HEK293 (cell line): ENCODE measurements around the gene ANO1.
"Not testable (repeated sequence)": the region's sequence is repeated elsewhere in the genome, so short reads cannot be mapped to it uniquely, and the experiment has no call there.

Experiments
- CTCF ChIA-PET: fragments of 350-600 bp; formaldehyde crosslinking; extraction: SDS; loops from one replicate; lab custom pipeline; 2021; ENCODE audit warnings: antibody characterized with exemption; lab: Yijun Ruan, JAX
- POLR2A ChIA-PET: fragments of 300-600 bp; formaldehyde crosslinking; extraction: SDS; loops from one replicate; lab custom pipeline; 2020; ENCODE audit warnings: antibody characterized with exemption, inconsistent platforms; lab: Yijun Ruan, JAX
- H3K27ac ChIP-seq: fragments of 200-500 bp; sonication (Bioruptor generic); 2 replicates; pipeline ENCODE4 v1.5.1; 2014; ENCODE audit warnings: low read depth, low read length, control low read depth, inconsistent platforms; ENCODE audit errors: extremely low read depth
- H3K36me3 ChIP-seq, 2 experiments: fragments of 200-500 bp in 1 of 2; sonication (Bioruptor generic) in 1 of 2; 1 replicate in 1 of 2; 2 replicates in 1 of 2; pipeline ENCODE4 v1.5.1; 2014 to 2017; ENCODE audit warnings: inconsistent platforms in 2 of 2, low read length in 2 of 2; ENCODE audit not compliant: control insufficient read depth in 2 of 2, insufficient read depth in 1 of 2
- H3K4me1 ChIP-seq: fragments of 200-500 bp; sonication (Bioruptor generic); 2 replicates; pipeline ENCODE4 v1.5.1; 2014; ENCODE audit warnings: mild to moderate bottlenecking, low read length, inconsistent platforms; ENCODE audit not compliant: control insufficient read depth, insufficient read depth
- H3K4me3 ChIP-seq: 2 replicates; pipeline ENCODE4 v1.5.1; 2011; ENCODE audit warnings: low read depth, mild to moderate bottlenecking, control low read depth, low read length, moderate library complexity
- H3K9me3 ChIP-seq: fragments of 200-500 bp; sonication (Bioruptor generic); 2 replicates; pipeline ENCODE4 v1.5.1; 2014; ENCODE audit warnings: low read depth, low read length, inconsistent platforms; ENCODE audit not compliant: control insufficient read depth, insufficient read depth
- PRDM4 ChIP-seq: fragments of 450-650 bp; formaldehyde crosslinking; IDR thresholded peaks from 2 replicates; pipeline ENCODE4 v1.5.1; 2017; ENCODE audit warnings: missing biosample characterization, missing genetic modification characterization
- SETDB1 ChIP-seq: IDR thresholded peaks from one replicate; pipeline ENCODE4 v1.6.1; 2017; ENCODE audit warnings: mild to moderate bottlenecking, low read length, moderate library complexity, mixed read lengths; ENCODE audit not compliant: insufficient read length
- YY2 ChIP-seq: fragments of 450-650 bp; formaldehyde crosslinking; IDR thresholded peaks from 2 replicates; pipeline ENCODE4 v1.5.1; 2016; ENCODE audit warnings: missing biosample characterization, missing genetic modification characterization
- ZBTB10 ChIP-seq: fragments of 450-650 bp; formaldehyde crosslinking; IDR thresholded peaks from 2 replicates; pipeline ENCODE4 v1.5.1; 2016; ENCODE audit warnings: missing biosample characterization, missing genetic modification characterization
- ZNF138 ChIP-seq: fragments of 450-650 bp; formaldehyde crosslinking; IDR thresholded peaks from 2 replicates; pipeline ENCODE4 v1.5.1; 2016; ENCODE audit warnings: missing biosample characterization, missing genetic modification characterization, borderline replicate concordance
- ZNF146 ChIP-seq: fragments of 450-650 bp; formaldehyde crosslinking; IDR thresholded peaks from 2 replicates; pipeline ENCODE4 v1.5.1; 2016; ENCODE audit warnings: missing biosample characterization, missing genetic modification characterization
- ZNF157 ChIP-seq: fragments of 450-650 bp; formaldehyde crosslinking; IDR thresholded peaks from 2 replicates; pipeline ENCODE4 v1.5.1; 2016; ENCODE audit warnings: missing biosample characterization, missing genetic modification characterization
- ZNF221 ChIP-seq: fragments of 450-650 bp; formaldehyde crosslinking; IDR thresholded peaks from 2 replicates; pipeline ENCODE4 v1.5.1; 2017; ENCODE audit warnings: missing biosample characterization, missing genetic modification characterization, borderline replicate concordance
- ZNF341 ChIP-seq: fragments of 450-650 bp; formaldehyde crosslinking; IDR thresholded peaks from 2 replicates; pipeline ENCODE4; 2016; ENCODE audit warnings: low read depth, missing biosample characterization, missing genetic modification characterization
- ZNF350 ChIP-seq: fragments of 450-650 bp; formaldehyde crosslinking; IDR thresholded peaks from 2 replicates; pipeline ENCODE4 v1.5.0; 2017; ENCODE audit warnings: missing biosample characterization, mild to moderate bottlenecking, missing genetic modification characterization
- ZNF473 ChIP-seq: fragments of 450-650 bp; formaldehyde crosslinking; IDR thresholded peaks from 2 replicates; pipeline ENCODE4 v1.5.1; 2017; ENCODE audit warnings: missing biosample characterization, missing genetic modification characterization
- ZNF623 ChIP-seq: fragments of 450-650 bp; formaldehyde crosslinking; IDR thresholded peaks from 2 replicates; pipeline ENCODE4 v1.5.1; 2016; ENCODE audit warnings: missing biosample characterization, missing genetic modification characterization
- ZNF645 ChIP-seq: fragments of 450-650 bp; formaldehyde crosslinking; IDR thresholded peaks from 2 replicates; pipeline ENCODE4; 2016; ENCODE audit warnings: missing biosample characterization, missing genetic modification characterization
- ZNF664 ChIP-seq: fragments of 450-650 bp; formaldehyde crosslinking; IDR thresholded peaks from 2 replicates; pipeline ENCODE4 v1.5.1; 2016; ENCODE audit warnings: missing biosample characterization, missing genetic modification characterization
- TF ChIP-seq, protein P1 (sequence below): fragments of 450-650 bp; formaldehyde crosslinking; IDR thresholded peaks from 2 replicates; pipeline ENCODE4 v1.5.1; 2016; ENCODE audit warnings: missing biosample characterization, missing genetic modification characterization
- TF ChIP-seq, protein P2 (sequence below): IDR thresholded peaks from 2 replicates; pipeline ENCODE4 v1.6.1; 2011; ENCODE audit warnings: mild to moderate bottlenecking, low read depth, low read length, borderline replicate concordance
- TF ChIP-seq, protein P3 (sequence below): fragments of 450-650 bp; formaldehyde crosslinking; IDR thresholded peaks from 2 replicates; pipeline ENCODE4 v1.5.1; 2016; ENCODE audit warnings: missing biosample characterization, missing genetic modification characterization
- TF ChIP-seq, protein P4 (sequence below): fragments of 450-650 bp; formaldehyde crosslinking; IDR thresholded peaks from 2 replicates; pipeline ENCODE4 v1.5.1; 2016; ENCODE audit warnings: missing biosample characterization, missing genetic modification characterization

The ANO1 gene

GRCh38 chr11:70035665-70036064 lies 42.5 kb upstream of the ANO1 start:
- H3K4me1 ChIP-seq, H3K36me3 ChIP-seq, CTCF ChIA-PET, POLR2A ChIA-PET, H3K27ac ChIP-seq: not testable (repeated sequence)
- peak; percentile 80; the same call in 1 of the 2 replicates for TF ChIP-seq ZNF146
- TF ChIP-seq, all 188 proteins: peak for 1; not testable (repeated sequence) for 187
- H3K9me3 ChIP-seq, H3K4me3 ChIP-seq: not testable (repeated sequence)

GRCh38 chr11:70036971-70037882 lies 40.9 kb upstream of the ANO1 start:
- POLR2A ChIA-PET = no interaction called here
- TF ChIP-seq ZNF623 = no peak
- TF ChIP-seq ZNF473 (tag by site-specific recombination) = no peak
- TF ChIP-seq, protein P1, sequence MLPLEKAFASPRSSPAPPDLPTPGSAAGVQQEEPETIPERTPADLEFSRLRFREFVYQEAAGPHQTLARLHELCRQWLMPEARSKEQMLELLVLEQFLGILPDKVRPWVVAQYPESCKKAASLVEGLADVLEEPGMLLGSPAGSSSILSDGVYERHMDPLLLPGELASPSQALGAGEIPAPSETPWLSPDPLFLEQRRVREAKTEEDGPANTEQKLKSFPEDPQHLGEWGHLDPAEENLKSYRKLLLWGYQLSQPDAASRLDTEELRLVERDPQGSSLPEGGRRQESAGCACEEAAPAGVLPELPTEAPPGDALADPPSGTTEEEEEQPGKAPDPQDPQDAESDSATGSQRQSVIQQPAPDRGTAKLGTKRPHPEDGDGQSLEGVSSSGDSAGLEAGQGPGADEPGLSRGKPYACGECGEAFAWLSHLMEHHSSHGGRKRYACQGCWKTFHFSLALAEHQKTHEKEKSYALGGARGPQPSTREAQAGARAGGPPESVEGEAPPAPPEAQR (tag by site-specific recombination) = no peak
- TF ChIP-seq ZNF221 = no peak
- TF ChIP-seq PRDM4 (tag by site-specific recombination) = no peak
- TF ChIP-seq, protein P2, sequence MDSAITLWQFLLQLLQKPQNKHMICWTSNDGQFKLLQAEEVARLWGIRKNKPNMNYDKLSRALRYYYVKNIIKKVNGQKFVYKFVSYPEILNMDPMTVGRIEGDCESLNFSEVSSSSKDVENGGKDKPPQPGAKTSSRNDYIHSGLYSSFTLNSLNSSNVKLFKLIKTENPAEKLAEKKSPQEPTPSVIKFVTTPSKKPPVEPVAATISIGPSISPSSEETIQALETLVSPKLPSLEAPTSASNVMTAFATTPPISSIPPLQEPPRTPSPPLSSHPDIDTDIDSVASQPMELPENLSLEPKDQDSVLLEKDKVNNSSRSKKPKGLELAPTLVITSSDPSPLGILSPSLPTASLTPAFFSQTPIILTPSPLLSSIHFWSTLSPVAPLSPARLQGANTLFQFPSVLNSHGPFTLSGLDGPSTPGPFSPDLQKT = no peak
- no peak for TF ChIP-seq ZNF664 (tag by site-specific recombination)
- no peak for TF ChIP-seq ZNF645 (tag by site-specific recombination)
- no peak for TF ChIP-seq ZNF157 (tag by site-specific recombination)
- no peak for TF ChIP-seq ZBTB10
- TF ChIP-seq, protein P3, sequence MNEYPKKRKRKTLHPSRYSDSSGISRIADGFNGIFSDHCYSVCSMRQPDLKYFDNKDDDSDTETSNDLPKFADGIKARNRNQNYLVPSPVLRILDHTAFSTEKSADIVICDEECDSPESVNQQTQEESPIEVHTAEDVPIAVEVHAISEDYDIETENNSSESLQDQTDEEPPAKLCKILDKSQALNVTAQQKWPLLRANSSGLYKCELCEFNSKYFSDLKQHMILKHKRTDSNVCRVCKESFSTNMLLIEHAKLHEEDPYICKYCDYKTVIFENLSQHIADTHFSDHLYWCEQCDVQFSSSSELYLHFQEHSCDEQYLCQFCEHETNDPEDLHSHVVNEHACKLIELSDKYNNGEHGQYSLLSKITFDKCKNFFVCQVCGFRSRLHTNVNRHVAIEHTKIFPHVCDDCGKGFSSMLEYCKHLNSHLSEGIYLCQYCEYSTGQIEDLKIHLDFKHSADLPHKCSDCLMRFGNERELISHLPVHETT (tag by site-specific recombination) = no peak
- TF ChIP-seq YY2 (tag by site-specific recombination) = no peak
- TF ChIP-seq ZNF341 = no peak
- TF ChIP-seq, protein P4, sequence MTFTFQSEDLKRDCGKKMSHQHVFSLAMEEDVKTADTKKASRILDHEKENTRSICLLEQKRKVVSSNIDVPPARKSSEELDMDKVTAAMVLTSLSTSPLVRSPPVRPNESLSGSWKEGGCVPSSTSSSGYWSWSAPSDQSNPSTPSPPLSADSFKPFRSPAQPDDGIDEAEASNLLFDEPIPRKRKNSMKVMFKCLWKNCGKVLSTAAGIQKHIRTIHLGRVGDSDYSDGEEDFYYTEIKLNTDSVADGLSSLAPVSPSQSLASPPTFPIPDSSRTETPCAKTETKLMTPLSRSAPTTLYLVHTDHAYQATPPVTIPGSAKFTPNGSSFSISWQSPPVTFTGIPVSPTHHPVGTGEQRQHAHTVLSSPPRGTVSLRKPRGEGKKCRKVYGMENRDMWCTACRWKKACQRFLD (tag by site-specific recombination) = no peak
- no peak for TF ChIP-seq ZNF350 (tag by site-specific recombination)
- no peak for TF ChIP-seq ZNF138 (tag by site-specific recombination)
- TF ChIP-seq SETDB1 = no peak
- H3K27ac ChIP-seq = no peak overlapping the region
- no peaks in the 10 kb centered on the region for H3K36me3 ChIP-seq
- H3K4me3 ChIP-seq = no peak overlapping the region
- H3K4me1 ChIP-seq = no peaks in the 10 kb centered on the region
- H3K9me3 ChIP-seq = no peaks in the 10 kb centered on the region
- CTCF ChIA-PET = interaction anchor here (0.9 kb wide), 1 partner anchor 119 kb away, joined by 3 read pairs; no protein-coding TSS in a partner anchor
